NCI-H748 (cell line): ENCODE measurements around the gene CD163L1.

ENCODE experiments used
- DNase-seq: peaks from one replicate; lab custom pipeline; 2025; ENCODE audit not compliant: unreplicated experiment; lab: John Stamatoyannopoulos, UW

Gene CD163L1

GRCh38 chr12:7411343-7411742 is 32.6 kb downstream of the CD163L1 start:
- DNase-seq = no peak

GRCh38 chr12:7404275-7404674 is 39.7 kb downstream of the CD163L1 start:
- no peak for DNase-seq

GRCh38 chr12:7403466-7403865 is 40.5 kb downstream of the CD163L1 start:
- no peak for DNase-seq

GRCh38 chr12:7399089-7399488 is 44.9 kb downstream of the CD163L1 start:
- DNase-seq = no peak

- DNase-seq = no peak
Measured at GRCh38 chr12:7396418-7396817, 47.5 kb downstream of the CD163L1 start.

- DNase-seq = no peak
Measured at GRCh38 chr12:7395950-7396349, 48.0 kb downstream of the CD163L1 start.

GRCh38 chr12:7387289-7387688 is 56.7 kb downstream of the CD163L1 start:
- no peak for DNase-seq

GRCh38 chr12:7383157-7383556 is 60.8 kb downstream of the CD163L1 start:
- no peak for DNase-seq

GRCh38 chr12:7376196-7376595 is 67.8 kb downstream of the CD163L1 start:
- no peak for DNase-seq

GRCh38 chr12:7375145-7375543 is 68.8 kb downstream of the CD163L1 start:
- DNase-seq = no peak

GRCh38 chr12:7374423-7375144 is 69.4 kb downstream of the CD163L1 start:
- peak; percentile 21 for DNase-seq

- no peak for DNase-seq
Measured at GRCh38 chr12:7373226-7373625, 70.7 kb downstream of the CD163L1 start.

GRCh38 chr12:7369274-7369729 is 74.7 kb downstream of the CD163L1 start:
- DNase-seq = peak; percentile 29

GRCh38 chr12:7362734-7363133 is 81.2 kb downstream of the CD163L1 start:
- no peak for DNase-seq

GRCh38 chr12:7361265-7361664 is 82.7 kb downstream of the CD163L1 start:
- DNase-seq = no peak

- DNase-seq = no peak
Measured at GRCh38 chr12:7354529-7354928, 89.4 kb downstream of the CD163L1 start.

GRCh38 chr12:7352661-7353060 is 91.3 kb downstream of the CD163L1 start:
- DNase-seq = no peak

GRCh38 chr12:7351177-7351576 is 92.8 kb downstream of the CD163L1 start:
- DNase-seq = no peak

- no peak for DNase-seq
Measured at GRCh38 chr12:7349418-7349817, 94.5 kb downstream of the CD163L1 start.

GRCh38 chr12:7346551-7347225 is 97.3 kb downstream of the CD163L1 start:
- no peak for DNase-seq

GRCh38 chr12:7344833-7345606 is 98.9 kb downstream of the CD163L1 start:
- DNase-seq = no peak

- no peak for DNase-seq
Measured at GRCh38 chr12:7339675-7340074, 104.3 kb downstream of the CD163L1 start.
